ENCODE results near the gene PTPRU. TPM values are rescaled to one million over a fixed set of nuclear protein-coding genes. Genes with fewer than 3 reads are reported as not detected.

Gene PTPRU
- total RNA-seq, 2 experiments from 2014 or later: 0.56 to 0.74 TPM

- H3K9me3 Mint-ChIP-seq: no peaks in the 10 kb centered on the region
- H3K4me3 Mint-ChIP-seq: no peak overlapping the region
- H3K27ac Mint-ChIP-seq: no peak overlapping the region
- H3K4me1 Mint-ChIP-seq (ENCODE audit: low read depth): no peaks in the 10 kb centered on the region
- intact Hi-C loops (cut with micrococcal nuclease): loop anchor here (10.0 kb wide), 1 partner anchor 424 kb away; no protein-coding TSS in a partner anchor
- ChIA-PET CTCF (no interaction called here), POLR2A (no interaction called here)
- H3K27me3 Mint-ChIP-seq: no peaks in the 10 kb centered on the region
- DNase-seq: no peak
- H3K36me3 Mint-ChIP-seq (ENCODE audit: low read depth): peaks cover 24% of the 10 kb centered on the region
- no peak for ATAC-seq
- no peak for TF ChIP-seq CTCF (IDR thresholded peaks at IDR 0.05)
These were observed 27.9 kb upstream of the PTPRU start for GRCh38 chr1:29208442-29208841.

- DNase-seq (no peak), ATAC-seq (no peak)
- intact Hi-C loops (cut with micrococcal nuclease): loop anchor here (10.0 kb wide), 1 partner anchor 424 kb away; no protein-coding TSS in a partner anchor
- Mint-ChIP-seq H3K27ac (no peak overlapping the region), H3K4me3 (no peak overlapping the region), H3K9me3 (no peaks in the 10 kb centered on the region), H3K36me3 (ENCODE audit: low read depth) (peaks cover 26% of the 10 kb centered on the region), H3K27me3 (no peaks in the 10 kb centered on the region), H3K4me1 (ENCODE audit: low read depth) (no peaks in the 10 kb centered on the region)
- ChIA-PET POLR2A (no interaction called here), CTCF (no interaction called here)
- TF ChIP-seq CTCF (IDR thresholded peaks at IDR 0.05): no peak
These were observed 27.1 kb upstream of the PTPRU start for GRCh38 chr1:29209173-29209572.

DNA sequence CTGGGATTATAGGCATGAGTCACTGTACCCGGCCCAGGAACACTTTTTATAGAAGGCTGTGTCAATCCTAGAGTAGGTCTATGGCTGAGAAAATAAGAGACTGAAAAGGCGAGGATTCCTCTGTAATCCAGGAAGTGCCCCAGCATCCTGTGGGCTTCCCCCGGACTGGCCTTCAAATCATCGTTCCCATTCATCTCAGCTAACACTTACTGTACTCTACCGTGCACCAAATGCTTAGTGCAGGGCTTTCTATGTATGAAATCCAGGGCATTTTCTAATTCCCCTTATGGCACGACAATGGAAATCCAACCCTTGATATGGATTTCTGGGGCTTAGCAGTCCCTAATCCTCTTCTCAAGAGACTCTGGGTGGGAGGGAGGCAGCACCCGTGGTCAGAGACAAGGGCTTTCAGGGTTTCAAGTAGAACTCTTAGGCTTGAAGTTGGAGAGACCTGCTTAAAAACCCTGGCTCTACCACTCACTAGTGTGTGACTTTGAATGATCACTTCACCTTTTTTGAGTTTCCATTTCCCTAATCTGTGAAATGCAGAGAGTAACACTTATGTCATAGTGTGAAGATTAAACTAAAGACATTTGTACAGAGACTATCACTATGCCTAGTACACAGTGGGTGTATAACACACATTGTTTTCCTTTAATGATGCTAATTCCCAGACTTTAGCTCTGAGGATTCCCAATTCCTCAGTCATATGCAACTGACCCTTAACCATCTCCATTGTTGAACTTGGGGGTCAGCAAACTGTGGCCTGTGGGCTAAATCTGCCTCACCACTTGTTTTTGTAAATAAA is 25.8 kb upstream of the PTPRU start:
- no peaks in the 10 kb centered on the region for H3K9me3 Mint-ChIP-seq
- peaks cover 28% of the 10 kb centered on the region for H3K36me3 Mint-ChIP-seq (ENCODE audit: low read depth)
- H3K27me3 Mint-ChIP-seq: no peaks in the 10 kb centered on the region
- intact Hi-C loops (cut with micrococcal nuclease): no loop called here
- POLR2A ChIA-PET: no interaction called here
- no peak for ATAC-seq
- H3K4me1 Mint-ChIP-seq (ENCODE audit: low read depth): no peaks in the 10 kb centered on the region
- CTCF ChIA-PET: interaction anchor here (0.6 kb wide), 1 partner anchor 15 kb away, joined by 4 read pairs; no protein-coding TSS in a partner anchor
- TF ChIP-seq CTCF (IDR thresholded peaks at IDR 0.05): no peak
- no peak overlapping the region for H3K4me3 Mint-ChIP-seq
- no peak overlapping the region for H3K27ac Mint-ChIP-seq
- DNase-seq: no peak

GRCh38 chr1:29211086-29212030 is 25.0 kb upstream of the PTPRU start:
- Mint-ChIP-seq H3K36me3 (ENCODE audit: low read depth) (peaks cover 30% of the 10 kb centered on the region), H3K27me3 (no peaks in the 10 kb centered on the region), H3K27ac (no peak overlapping the region), H3K4me3 (no peak overlapping the region), H3K4me1 (ENCODE audit: low read depth) (no peaks in the 10 kb centered on the region), H3K9me3 (no peaks in the 10 kb centered on the region)
- no peak for TF ChIP-seq CTCF (IDR thresholded peaks at IDR 0.05)
- ChIA-PET CTCF (interaction anchor here (0.6 to 1.2 kb wide), 2 partner anchors 9 to 16 kb away, joined by 3 to 4 read pairs; no protein-coding TSS in a partner anchor), POLR2A (no interaction called here)
- DNase-seq: no peak
- intact Hi-C loops (cut with micrococcal nuclease): no loop called here
- ATAC-seq: no peak

Measured in activated CD8-positive, alpha-beta T cell treated with anti-CD3 and anti-CD28 coated beads for 36 hours (primary cell).